SHP77 treated with DMSO at 0.1 percent for 48 hours (cell line): ENCODE results near the gene ENG.

Experiments used
- DNase-seq: peaks from one replicate; lab custom pipeline; 2025; lab: John Stamatoyannopoulos, UW

ENG gene

DNA sequence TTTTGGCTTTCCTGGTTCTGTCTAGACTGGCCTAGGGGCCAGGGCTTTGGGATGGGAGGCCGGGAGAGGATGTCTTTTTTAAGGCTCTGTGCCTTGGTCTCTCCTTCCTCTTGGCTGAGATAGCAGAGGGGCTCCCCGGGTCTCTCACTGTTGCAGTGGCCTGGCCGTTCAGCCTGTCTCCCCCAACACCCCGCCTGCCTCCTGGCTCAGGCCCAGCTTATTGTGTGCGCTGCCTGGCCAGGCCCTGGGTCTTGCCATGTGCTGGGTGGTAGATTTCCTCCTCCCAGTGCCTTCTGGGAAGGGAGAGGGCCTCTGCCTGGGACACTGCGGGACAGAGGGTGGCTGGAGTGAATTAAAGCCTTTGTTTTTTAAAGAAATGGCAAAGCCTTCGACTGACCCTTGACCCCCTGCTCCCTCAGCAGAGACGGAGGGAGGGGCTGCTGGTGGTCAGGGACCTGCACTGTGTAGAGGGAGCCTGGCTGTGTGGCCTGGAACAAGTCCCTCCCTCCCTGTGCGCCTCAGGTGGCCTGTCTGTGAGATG, 40.7 kb downstream of the ENG start:
- no peak for DNase-seq

GRCh38 chr9:127812936-127813675, 41.4 kb downstream of the ENG start:
- no peak for DNase-seq

GRCh38 chr9:127812011-127812410, 42.4 kb downstream of the ENG start:
- no peak for DNase-seq

- no peak for DNase-seq
Measured at GRCh38 chr9:127810378-127811187, 43.9 kb downstream of the ENG start.

- no peak for DNase-seq
Measured at GRCh38 chr9:127809540-127810377, 44.7 kb downstream of the ENG start.

DNA sequence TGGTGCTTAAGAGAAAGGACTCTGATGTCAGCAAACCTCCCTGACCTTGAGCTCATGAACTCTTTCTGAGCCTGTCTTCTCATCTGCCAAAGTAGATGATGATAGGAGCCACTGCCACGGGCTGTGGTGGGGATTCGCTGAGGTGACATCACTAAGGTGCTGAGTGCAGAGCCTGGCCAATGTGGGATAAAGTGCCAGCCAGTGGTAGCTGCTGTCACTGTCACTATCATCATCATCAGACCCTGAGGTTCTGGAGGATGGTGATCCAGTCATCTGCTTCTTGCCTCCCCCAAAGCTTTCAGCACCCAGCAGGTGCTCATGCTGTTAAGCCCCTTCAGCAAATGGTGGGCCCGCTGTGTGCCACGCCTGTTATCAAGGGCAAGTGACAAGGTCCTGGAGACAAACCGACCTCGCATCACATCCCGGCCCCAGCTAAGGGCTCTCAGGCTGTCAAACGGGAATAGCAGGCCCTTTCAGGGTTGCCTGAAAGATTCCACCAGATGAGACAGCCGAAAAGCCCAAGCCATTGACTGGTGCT, 45.4 kb downstream of the ENG start:
- no peak for DNase-seq

- DNase-seq, result no peak
Measured at GRCh38 chr9:127808347-127809001, 46.0 kb downstream of the ENG start.

DNA sequence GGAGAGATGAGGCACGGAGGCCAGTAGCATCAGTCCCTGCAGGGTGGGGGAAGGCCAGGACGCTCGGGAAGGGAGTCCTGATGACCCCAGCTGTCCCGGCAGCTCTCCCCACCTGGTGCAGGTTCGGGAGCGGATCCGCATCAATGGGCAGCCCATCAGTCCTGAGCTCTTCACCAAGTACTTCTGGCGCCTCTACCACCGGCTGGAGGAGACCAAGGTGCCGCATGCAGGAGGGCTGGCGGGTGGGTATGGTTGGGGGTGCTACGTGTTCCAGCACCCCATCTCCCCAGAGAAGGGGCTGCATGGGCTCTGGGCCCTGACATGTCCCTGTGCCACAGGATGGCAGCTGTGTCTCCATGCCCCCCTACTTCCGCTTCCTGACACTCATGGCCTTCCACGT, 47.6 kb downstream of the ENG start:
- DNase-seq, result no peak

- peak; percentile 14 for DNase-seq
Measured at GRCh38 chr9:127805620-127806019, 48.8 kb downstream of the ENG start.

DNA sequence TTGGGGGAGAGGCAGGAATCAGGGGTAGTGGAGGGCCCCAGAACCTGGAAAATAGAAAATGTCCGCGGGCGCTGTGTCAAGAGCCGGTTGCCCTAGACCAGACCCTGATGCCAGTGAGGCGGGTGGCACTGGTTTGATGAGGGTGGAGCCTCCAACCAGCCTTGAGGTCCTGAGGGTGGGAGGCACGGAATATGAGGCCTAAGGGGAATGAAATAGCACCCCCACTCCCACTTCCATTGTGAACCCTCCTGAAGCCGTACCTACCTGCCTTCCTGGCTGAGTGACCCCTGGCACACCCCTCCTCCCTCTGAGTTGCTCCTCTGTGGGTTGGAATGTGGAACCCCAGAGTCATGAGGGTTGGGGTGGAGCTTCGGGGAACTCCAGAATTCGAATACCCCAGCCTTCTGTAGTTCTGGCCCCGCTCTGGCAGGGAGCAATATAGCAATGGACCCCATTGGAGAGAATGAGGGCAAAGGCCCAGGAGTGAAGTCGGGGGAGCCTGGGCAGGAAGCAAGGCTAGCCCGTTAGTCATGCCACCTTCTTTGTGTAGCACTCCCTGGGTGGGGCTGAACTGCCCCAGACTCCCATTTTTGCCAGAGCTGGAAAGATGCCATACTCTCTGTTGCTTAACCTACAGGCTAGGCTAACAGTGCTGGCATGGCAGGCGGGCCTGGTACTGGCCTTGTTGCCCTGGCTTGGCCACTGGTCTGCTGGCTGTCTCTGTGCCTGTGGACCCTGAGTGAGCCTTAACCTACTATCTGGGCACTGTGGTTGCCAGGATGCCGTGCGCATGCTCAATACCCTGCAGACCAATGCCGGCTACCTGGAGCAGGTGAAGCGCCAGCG, 50.7 kb downstream of the ENG start:
- DNase-seq, result no peak

GRCh38 chr9:127802576-127803443, 51.6 kb downstream of the ENG start, which contains the start of gene FPGS:
FPGS (plus strand) TSS chr9:127802882; CDS start chr9:127802925, 43 bp downstream.
- DNase-seq, result peak; percentile 64

DNA sequence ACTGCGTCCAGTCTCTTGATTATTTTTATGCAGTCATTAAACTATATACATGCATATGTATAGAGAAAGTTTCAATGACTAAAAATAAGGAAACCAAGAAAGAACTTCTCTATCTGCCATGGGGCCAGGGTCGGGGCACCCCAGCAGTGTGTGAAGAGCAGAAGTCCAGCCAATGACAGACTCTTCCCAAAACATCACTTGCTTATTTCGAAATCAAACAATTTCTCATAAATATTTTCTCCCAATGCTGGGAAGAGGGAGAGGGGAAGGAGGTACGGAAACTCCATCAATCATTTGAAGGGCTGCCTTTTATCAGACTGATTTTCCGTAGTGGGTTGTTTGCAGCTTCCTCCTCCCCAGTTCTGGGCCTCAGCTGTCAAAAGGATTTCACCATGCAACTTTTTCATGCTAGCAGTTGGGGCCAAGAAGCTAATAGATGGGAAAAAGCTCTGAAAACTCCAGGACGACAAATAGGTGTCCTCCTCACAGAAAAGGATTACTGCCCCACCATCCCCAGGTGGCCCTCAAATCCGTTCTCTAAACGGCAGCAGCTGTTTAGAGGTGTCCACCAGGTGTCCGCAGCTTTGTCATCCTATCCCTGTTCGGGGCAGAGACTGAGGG, 52.4 kb downstream of the ENG start:
- DNase-seq, result no peak

DNA sequence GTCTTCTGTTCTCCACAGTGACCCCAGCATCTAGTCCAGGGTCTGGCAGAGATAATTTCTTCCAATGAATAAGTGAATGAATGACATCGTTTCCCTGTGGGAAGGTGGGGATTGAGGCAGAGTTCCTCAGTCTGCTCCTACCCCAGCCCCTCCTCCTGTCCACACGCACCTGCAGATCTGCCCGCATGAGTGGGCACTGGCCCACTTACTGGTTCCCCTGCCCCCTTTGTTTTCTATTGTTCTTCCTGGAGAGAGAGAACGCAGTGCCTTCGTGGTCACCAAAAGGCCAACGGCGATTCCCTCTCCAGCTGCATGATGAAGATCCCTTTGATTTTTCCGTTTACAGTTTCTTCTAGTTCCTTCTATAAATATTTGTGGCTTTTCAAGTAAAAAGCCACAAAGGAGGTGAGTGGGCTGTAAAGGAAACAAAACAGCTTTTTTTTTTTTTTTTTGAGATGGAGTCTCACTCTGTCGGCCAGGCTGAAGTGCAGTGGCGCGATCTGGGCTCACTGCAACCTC, 57.5 kb downstream of the ENG start:
- no peak for DNase-seq

- peak; percentile 25 for DNase-seq
Measured at GRCh38 chr9:127796225-127796813, 58.1 kb downstream of the ENG start.

DNA sequence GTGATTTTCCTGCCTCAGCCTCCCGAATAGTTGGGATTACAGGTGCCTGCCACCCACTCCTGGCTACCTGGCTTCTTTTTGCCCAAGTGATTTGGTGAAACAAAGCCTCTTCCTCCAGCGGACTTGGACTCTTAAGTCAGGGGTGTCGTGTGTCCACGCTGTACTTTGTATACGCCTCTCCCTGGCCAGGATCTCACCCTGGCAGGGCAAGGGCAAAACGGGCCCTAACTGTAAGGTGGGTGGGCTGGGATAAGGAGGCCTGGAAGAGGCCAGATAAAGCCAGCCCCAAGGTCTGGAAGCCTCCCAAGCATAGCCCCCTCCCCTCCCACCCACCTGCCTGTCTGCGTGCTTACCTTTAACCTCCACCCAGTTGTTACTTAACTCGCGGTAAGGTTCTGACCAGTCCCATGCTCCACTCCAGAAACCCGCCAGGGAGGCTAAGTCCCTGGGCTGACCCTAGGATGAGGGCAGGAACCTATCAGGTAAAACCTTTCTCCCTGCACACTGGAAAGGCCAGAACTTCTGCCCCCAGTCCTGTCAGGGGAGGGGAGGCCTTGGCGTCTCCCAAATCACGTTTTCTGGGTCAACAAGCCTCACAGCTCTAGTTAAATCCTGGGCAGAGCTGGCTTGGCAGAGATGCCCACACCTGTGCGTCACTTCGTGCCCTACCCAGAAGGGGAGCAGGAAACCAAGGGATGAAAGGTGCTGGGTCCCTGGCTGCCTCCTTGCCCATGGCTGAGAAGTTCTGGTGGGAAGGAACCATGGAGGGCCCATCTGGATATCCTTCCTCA, 60.3 kb downstream of the ENG start:
- DNase-seq, result no peak

DNA sequence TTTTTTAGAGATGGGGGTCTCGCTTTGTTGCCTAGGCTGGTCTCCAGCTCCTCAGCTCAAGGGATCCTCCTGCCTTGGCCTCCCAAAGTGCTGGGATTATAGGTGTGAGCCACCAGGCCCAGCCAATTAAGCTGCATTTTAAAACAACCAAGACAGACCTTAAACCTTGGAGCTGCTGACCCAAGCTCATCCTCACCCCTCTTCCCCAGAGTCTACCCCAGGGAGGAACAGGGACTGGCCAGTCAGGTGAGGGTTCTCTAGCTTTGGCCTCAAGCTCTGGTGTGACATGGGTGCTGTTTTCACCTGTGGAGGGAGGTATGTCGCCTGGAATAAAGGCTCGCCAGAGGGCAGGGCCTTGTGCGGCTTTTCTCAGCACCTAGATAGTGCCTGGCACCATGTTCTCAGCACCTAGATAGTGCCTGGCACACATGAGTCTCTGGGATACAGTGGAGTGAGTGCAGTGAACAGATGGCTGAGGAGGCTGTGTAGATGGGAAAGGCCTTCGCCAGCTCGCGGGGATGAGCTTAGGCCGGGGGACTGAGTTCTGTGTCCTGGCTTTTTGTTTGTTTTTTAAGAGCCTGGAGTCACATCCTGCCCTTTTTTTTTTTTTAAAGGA, 61.3 kb downstream of the ENG start:
- no peak for DNase-seq

- DNase-seq, result no peak
Measured at GRCh38 chr9:127792417-127793031, 61.9 kb downstream of the ENG start.
